ENCODE data around the gene HEBP1. TPM values are rescaled to one million over a fixed set of nuclear protein-coding genes. Genes with fewer than 3 reads are reported as not detected.

HEBP1 gene
- total RNA-seq, 1 experiment from 2014 or later = 22.2 TPM

DNA sequence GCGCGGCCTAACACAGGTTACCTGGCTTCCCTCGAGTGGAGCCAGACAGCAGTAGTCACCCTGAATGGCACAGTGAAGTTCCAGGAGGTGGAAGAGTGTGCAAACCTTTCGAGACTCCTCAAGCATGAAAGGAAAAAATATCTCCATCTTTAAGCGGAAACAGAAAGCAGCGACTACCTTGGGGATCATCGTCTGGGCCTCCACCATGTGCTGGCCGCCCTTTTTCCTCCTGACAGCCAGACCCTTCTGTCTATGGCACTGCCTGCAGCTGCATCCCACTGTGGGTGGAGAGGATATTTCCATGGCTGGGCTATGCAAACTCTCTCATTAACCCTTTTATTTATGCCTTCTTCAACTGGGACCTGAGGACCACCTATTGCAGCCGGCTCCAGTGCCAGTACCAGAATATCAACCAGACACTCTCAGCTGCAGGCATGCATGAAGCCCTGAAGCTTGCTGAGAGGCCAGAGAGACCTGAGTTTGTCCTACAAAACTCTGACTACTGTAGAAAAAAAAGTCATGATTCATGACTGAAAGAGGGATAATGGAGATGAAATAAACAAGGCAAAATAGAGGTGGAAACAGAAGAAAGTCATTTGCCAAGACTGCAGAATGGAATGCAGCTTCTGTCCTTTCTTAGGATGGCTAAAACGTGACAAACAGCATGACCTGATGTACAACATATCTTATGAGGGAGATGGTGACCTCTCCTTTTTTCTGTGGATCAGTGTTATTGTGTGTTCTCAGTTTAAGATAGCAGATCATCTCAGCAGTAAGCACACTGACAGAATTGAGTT, 2.4 kb upstream of the HEBP1 start:
- no peak overlapping the region for H4K8ac ChIP-seq (replicated peaks; ENCODE audit: insufficient read length, low read depth, low read length)
- H3K36me3 Mint-ChIP-seq (ENCODE audit: insufficient read depth in 1 of 3, low read depth in 3 of 3) = peaks cover 4 to 15% (median 14%) of the 10 kb centered on the region in 3 experiments
- H3K27me3 Mint-ChIP-seq (ENCODE audit: low read depth) = peaks cover 27% of the 10 kb centered on the region
- no peak for DNase-seq
- no peak overlapping the region for H2BK12ac ChIP-seq (ENCODE audit: insufficient read length, low read depth, low read length)
- no peak overlapping the region for H3K9ac ChIP-seq (ENCODE audit: extremely low read depth, insufficient read length, low read length)
- TF ChIP-seq, protein P1, sequence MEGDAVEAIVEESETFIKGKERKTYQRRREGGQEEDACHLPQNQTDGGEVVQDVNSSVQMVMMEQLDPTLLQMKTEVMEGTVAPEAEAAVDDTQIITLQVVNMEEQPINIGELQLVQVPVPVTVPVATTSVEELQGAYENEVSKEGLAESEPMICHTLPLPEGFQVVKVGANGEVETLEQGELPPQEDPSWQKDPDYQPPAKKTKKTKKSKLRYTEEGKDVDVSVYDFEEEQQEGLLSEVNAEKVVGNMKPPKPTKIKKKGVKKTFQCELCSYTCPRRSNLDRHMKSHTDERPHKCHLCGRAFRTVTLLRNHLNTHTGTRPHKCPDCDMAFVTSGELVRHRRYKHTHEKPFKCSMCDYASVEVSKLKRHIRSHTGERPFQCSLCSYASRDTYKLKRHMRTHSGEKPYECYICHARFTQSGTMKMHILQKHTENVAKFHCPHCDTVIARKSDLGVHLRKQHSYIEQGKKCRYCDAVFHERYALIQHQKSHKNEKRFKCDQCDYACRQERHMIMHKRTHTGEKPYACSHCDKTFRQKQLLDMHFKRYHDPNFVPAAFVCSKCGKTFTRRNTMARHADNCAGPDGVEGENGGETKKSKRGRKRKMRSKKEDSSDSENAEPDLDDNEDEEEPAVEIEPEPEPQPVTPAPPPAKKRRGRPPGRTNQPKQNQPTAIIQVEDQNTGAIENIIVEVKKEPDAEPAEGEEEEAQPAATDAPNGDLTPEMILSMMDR (conservative IDR thresholded peaks at IDR 0.05) = no peak
- H3K79me2 ChIP-seq (ENCODE audit: insufficient read depth, low read length) = no peaks in the 10 kb centered on the region
- H3K4me1 Mint-ChIP-seq = peaks cover 45 to 46% of the 10 kb centered on the region in 2 experiments
- no peak overlapping the region for H3K56ac ChIP-seq (ENCODE audit: insufficient read length, low read depth, low read length)
- no peak overlapping the region for H4K5ac ChIP-seq (ENCODE audit: insufficient read length, low read depth, low read length)
- no peak overlapping the region for H3K14ac ChIP-seq (ENCODE audit: insufficient read depth, low read length)
- no peak overlapping the region; a peak in 1 of 7 replicates for H3K27ac Mint-ChIP-seq
- no peak overlapping the region for H2BK120ac ChIP-seq (ENCODE audit: low read depth, low read length, poor library complexity, severe bottlenecking)
- no peak overlapping the region for H2AK5ac ChIP-seq (ENCODE audit: insufficient read length, low read length)
- no peak overlapping the region for H2BK20ac ChIP-seq (ENCODE audit: low read depth, low read length, poor library complexity, severe bottlenecking)
- H3K23me2 ChIP-seq (ENCODE audit: insufficient read length, low read depth, low read length, poor library complexity, severe bottlenecking) = peaks cover 18% of the 10 kb centered on the region
- peaks cover 7% of the 10 kb centered on the region; the same call in 1 of the 2 replicates for H3K4me1 ChIP-seq (ENCODE audit: insufficient read depth, low read length)
- no peak overlapping the region for H3K27ac ChIP-seq (ENCODE audit: insufficient read length, low read depth, low read length)
- H3K4me3 Mint-ChIP-seq = peak overlapping the region; percentile 78 to 86
- no peak overlapping the region for H3K4ac ChIP-seq (ENCODE audit: low read depth, low read length)
- no CpG with 5 or more reads among the region's 10 CpGs for WGBS (ENCODE audit: extremely low coverage, insufficient read length, low lambda C conversion rate)
- H2BK5ac ChIP-seq (ENCODE audit: insufficient read length, low read length) = no peak overlapping the region
- H3K9me3 Mint-ChIP-seq = peaks cover 0 to 3% of the 10 kb centered on the region in 2 experiments; a peak in 2 of 5 replicates
- H2BK15ac ChIP-seq (ENCODE audit: low read depth, low read length) = no peak overlapping the region
- no peak overlapping the region for H3K18ac ChIP-seq (ENCODE audit: insufficient read length, low read depth, low read length)
- H3K79me1 ChIP-seq (ENCODE audit: insufficient read depth, low read depth, low read length, poor library complexity, severe bottlenecking) = no peaks in the 10 kb centered on the region
- H2AFZ ChIP-seq (ENCODE audit: low read length) = no peak overlapping the region
- H3K9me3 ChIP-seq (ENCODE audit: control insufficient read depth, low read depth, low read length) = no peaks in the 10 kb centered on the region
- no peak overlapping the region for H4K91ac ChIP-seq (ENCODE audit: insufficient read length, low read depth, low read length)
- H3K4me2 ChIP-seq (ENCODE audit: insufficient read depth, insufficient read length, low read length) = peak overlapping the region; percentile 84
- no peak overlapping the region for H3K23ac ChIP-seq (ENCODE audit: insufficient read length, low read depth, low read length)
- H3T11ph ChIP-seq (ENCODE audit: low read length) = no peak overlapping the region
- H4K20me1 ChIP-seq (ENCODE audit: control insufficient read depth, insufficient read depth, insufficient read length) = no peaks in the 10 kb centered on the region
- no peaks in the 10 kb centered on the region; the same call in 1 of the 2 replicates for H3K27me3 ChIP-seq (ENCODE audit: insufficient read depth, low read length)

Measured in H9 (cell line).